ENCODE measurements around the gene HOXD9.

The HOXD9 gene

GRCh38 chr2:176165370-176166050 lies 43.0 kb downstream of the HOXD9 start:
- DNase-seq (ENCODE audit: low read depth in 2 of 2), result no peak

- no peak for DNase-seq (ENCODE audit: low read depth in 2 of 2)
These were observed 43.8 kb downstream of the HOXD9 start for GRCh38 chr2:176166272-176166671.

GRCh38 chr2:176167398-176167797 lies 44.9 kb downstream of the HOXD9 start:
- DNase-seq (ENCODE audit: low read depth in 2 of 2), result no peak

DNA sequence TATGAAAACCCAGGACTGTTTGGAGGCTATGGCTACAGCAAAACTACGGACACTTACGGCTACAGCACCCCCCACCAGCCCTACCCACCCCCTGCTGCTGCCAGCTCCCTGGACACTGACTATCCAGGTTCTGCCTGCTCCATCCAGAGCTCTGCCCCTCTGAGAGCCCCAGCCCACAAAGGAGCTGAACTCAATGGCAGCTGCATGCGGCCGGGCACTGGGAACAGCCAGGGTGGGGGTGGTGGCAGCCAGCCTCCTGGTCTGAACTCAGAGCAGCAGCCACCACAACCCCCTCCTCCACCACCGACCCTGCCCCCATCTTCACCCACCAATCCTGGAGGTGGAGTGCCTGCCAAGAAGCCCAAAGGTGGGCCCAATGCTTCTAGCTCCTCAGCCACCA lies 46.7 kb downstream of the HOXD9 start:
- DNase-seq (ENCODE audit: low read depth in 2 of 2), result no peak

DNA sequence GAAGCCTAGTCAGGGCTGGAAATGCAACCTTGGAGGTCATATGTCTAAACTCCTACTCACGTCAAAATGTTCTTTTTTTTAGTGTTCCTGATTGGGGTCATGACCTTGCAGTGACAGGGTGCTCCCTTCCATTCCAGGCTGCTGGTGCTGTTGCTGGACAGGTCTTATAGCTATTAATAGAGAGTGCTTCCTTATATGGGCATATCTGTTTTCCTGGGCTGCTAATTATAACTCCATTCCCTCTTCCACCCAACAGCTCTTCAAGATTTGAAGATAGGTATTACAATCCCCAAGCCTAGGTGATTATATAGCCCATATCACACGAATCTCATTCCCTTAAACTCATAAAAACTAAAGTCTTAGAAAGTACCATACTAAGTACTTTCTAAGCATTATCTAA lies 47.2 kb downstream of the HOXD9 start:
- no peak for DNase-seq (ENCODE audit: low read depth in 2 of 2)

GRCh38 chr2:176170602-176171305 lies 48.2 kb downstream of the HOXD9 start:
- no peak for DNase-seq (ENCODE audit: low read depth in 2 of 2)

- no peak for DNase-seq (ENCODE audit: low read depth in 2 of 2)
These were observed 49.0 kb downstream of the HOXD9 start for GRCh38 chr2:176171351-176172006.

- no peak for DNase-seq (ENCODE audit: low read depth in 2 of 2)
These were observed 49.7 kb downstream of the HOXD9 start for GRCh38 chr2:176172007-176172894.

DNA sequence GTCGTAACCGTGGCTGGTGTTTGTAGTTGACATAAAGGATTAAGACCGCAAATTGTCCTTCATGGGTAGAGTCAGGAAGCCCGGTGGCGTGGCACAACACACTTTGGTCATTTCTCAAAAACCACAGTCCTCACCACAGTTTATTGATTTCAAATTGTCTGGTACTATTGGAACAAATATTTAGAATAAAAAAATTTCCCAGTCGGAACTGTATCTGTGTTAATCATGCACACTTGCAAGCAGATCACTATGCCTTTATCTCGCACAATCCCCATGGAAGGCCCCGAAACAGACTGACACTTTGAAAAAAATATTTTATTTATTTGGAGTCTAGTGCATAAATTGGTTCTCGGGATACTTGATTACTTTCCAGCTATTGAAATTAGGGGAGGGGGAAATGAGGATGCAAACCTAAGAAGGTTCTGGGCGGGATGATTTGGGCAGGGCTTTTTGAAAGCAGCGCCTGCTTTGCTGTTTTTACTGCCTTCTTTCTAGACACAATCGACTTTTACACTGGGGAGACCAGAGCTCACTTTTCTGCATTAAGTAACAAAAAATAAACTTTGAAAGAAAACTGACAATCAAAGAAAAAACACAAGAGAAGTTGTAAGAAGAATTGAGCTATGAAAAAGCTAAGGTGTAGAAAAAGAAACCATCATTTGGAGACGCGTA lies 50.5 kb downstream of the HOXD9 start:
- DNase-seq (ENCODE audit: low read depth in 2 of 2), result no peak

- DNase-seq (ENCODE audit: low read depth in 2 of 2), result no peak
These were observed 51.3 kb downstream of the HOXD9 start for GRCh38 chr2:176173567-176174381.

DNA sequence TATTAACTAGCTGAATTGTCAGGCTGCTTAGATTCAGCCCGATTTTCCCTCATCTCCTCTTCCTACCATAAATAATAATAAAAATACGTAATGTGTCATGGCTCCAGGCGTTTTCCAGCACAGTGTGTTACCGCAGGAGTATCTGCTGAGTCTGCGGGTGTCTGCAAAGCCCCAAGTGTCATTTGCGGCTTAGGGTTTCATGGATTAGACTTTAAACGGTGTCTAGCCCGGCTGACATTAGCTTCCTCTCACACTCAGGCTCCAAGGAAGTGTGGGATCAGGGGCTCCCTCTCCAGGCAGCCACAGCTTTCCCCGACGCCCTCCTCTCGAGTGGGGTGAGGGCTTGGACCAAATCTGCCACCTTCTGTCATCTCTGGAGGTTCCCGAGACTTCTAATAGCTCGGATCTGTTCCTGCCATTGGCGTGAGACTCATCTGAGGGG lies 51.9 kb downstream of the HOXD9 start:
- DNase-seq (ENCODE audit: low read depth in 2 of 2), result no peak

All from stimulated activated CD8-positive, alpha-beta memory T cell treated with anti-CD3 and anti-CD28 coated beads, Interleukin-15, amount 100 ng/mL, for 48 hours (primary cell).